Hypothalamus (tissue), 51 donors: ENCODE data around the gene DNAJC1.

Experiments
- DNase-seq, 51 donors: peaks; one replicate each; lab custom pipeline; 2025; lab: John Stamatoyannopoulos, UW

DNAJC1 gene

GRCh38 chr10:21791276-21791675 is 212.3 kb downstream of the DNAJC1 start:
- no peak for DNase-seq

- DNase-seq: no peak
These were observed 226.6 kb downstream of the DNAJC1 start for GRCh38 chr10:21776883-21777282.

DNA sequence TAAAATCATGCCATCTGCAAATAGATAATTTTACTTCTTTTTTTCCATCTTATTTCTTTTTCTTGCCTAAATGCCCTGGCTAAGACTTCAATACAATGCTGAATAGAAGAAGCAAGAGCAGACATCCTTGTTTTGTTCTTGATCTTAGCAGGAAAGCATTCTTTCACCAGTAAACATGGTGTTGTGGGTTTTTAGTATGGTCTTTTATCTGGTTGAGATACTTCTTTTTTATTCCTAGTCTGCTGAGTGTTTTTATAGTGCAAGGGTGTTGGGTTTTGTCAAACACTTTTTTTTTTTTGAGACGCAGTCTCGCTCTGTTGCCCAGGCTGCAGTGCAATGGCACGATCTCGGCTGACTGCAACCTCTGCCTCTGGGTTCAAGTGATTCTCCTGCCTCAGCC is 232.3 kb downstream of the DNAJC1 start:
- no peak for DNase-seq

DNA sequence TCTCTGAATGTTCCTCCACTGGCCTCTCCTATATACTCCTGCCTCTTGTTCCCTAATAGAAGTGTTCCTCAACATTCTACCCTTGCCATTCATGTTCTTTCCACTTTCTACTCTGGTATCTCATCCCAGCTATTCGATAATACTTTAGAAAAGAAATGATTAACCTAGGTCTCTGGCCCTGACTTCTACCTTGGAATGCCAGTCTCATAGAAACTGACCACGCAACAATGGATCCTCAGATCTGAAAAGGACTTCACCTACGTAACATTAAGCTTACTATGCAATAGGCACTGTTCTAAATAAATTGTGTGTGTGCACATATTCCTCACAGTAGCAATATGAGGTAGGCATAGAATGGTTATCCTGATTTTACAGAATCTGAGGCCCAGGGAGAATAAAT is 234.5 kb downstream of the DNAJC1 start:
- no peak for DNase-seq

DNA sequence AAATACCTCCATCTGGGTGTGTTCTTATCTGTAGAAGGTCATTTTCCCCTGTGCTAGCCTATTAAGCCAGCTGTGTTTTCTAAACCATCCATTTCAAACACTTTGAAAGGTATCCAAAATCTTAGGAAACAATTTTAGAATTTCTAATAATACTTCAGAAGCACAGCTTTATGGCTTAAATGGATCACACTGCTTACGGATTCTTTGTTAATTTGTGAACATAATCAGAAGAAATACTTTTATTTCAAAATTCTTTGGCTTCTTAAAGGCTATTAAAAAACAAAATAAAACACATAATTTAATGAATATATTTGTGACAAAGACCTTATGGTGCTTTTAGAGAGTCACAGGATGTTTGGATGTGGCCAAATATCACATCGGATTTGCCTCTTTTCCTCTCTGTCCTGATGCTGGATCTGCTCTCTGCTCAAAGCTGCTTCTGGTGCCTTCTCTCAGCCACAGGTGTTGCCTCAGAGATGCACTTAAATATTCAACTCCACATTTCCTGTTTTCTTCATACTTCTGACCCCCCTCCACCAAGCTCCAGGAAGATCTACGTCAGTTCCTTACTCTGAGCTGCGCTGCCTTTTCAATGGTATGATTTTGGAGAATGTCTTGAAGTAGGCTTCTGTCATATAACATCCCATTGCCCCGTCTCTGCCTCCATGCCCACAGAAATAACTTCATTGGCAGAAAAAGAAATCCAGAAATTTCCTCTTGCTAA is 238.9 kb downstream of the DNAJC1 start:
- no peak for DNase-seq

DNA sequence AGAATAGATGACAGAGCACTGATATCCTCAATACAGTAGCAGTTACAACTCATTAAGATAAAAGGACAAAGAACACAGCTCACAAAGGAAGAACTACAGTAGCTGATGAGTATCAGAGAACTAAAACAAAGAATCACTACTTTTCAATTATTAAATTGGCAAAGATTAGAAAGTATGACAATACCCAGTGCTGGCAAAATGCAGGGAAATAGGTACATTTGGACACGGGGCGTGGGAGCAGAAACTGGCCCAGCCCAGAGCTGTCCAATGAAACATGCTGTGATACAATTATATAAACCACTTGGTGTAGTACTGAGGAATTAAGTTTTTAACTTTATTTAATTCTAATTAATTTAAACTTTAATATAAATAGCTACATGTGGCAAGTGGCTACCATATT is 243.2 kb downstream of the DNAJC1 start:
- DNase-seq: no peak

GRCh38 chr10:21759232-21759631 is 244.3 kb downstream of the DNAJC1 start:
- DNase-seq: no peak

GRCh38 chr10:21758696-21759095 is 244.8 kb downstream of the DNAJC1 start:
- no peak for DNase-seq

- DNase-seq: no peak
These were observed 245.3 kb downstream of the DNAJC1 start for GRCh38 chr10:21758239-21758638.

- no peak for DNase-seq
These were observed 246.2 kb downstream of the DNAJC1 start for GRCh38 chr10:21757185-21757901.

DNA sequence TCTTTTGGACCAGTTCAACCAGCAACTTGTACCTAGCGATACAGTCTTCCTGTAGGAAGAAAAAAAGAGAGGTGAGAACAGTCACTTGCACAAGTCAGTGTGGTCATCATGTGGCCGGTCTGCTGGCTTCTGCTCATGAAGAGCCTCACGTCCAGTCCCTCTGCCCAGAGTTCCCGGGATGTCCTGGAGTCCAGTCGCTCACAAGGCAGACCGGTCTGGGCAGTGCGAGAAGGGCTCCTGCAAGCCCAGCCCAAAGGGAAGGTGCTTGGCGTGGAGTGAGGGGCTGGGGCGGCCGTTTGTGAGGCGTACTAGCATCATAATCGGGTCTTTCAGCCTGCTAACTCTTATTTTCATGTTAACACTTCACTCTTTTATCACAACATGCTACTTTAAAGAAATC is 246.8 kb downstream of the DNAJC1 start:
- DNase-seq: no peak

GRCh38 chr10:21754410-21755011 is 249.0 kb downstream of the DNAJC1 start:
- no peak for DNase-seq

- DNase-seq: no peak
These were observed 249.8 kb downstream of the DNAJC1 start for GRCh38 chr10:21753497-21754270.

GRCh38 chr10:21751341-21752310 is 251.9 kb downstream of the DNAJC1 start:
- DNase-seq: no peak

- DNase-seq: no peak
These were observed 253.1 kb downstream of the DNAJC1 start for GRCh38 chr10:21750424-21750823.

DNA sequence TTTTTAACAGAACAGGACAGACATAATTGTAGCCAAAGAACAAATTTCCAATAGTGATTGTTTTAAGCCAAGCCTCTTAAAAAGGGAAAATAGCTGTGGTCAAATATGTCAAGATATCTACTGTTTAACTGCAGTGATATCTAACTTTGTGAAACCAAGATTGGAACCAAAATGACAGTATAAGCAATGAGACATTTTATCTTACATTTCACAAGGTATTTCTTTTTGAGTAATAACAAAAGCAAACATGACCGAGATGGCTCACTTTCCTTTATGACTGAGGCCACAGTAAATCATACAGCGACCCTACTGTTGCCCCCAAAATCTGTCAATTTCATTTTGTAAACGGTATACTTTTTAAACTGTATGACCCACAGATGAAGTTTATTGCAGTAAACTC is 253.7 kb downstream of the DNAJC1 start:
- DNase-seq: no peak

GRCh38 chr10:21747809-21748208 is 255.7 kb downstream of the DNAJC1 start:
- no peak for DNase-seq

DNA sequence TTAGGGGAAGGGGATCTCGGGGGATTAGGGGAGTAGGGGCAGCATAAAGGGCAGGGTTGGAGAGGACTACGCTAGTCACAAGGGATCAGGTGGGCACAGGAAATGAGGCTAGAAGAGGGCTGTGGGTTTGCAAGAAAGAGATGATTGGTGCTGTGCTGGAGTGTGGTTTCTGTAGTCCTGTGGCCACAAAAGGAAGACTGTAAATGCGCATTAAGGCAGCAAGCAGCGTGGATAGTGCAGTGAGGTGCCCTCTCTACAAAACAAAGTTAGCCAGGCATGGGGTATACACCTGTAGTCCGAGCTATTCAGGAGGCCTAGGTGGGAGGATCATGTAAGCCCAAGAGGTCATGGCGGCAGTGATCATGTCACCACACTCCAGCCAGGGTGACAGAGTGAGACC is 257.4 kb downstream of the DNAJC1 start:
- DNase-seq: no peak

DNA sequence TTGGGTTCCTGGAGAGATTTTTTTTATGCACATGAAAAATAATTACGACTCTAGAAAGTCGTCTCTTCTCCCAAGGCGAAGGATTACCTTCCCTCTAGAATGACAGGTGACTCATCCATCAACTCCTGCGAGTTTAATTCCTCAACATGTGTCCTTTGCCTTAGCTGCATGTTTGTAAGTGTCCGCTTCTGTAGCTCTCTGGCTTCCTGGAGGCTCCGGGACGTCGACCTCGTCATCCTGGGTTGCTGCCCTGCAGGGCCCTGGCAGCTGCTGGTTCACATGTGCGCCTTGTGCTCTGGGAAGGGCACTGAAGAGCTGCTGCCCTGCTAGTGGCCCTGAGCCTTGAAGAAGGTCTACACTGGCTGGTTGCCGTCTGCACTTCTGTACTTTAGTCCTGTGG is 259.3 kb downstream of the DNAJC1 start:
- no peak for DNase-seq
